Stimulated activated CD8-positive, alpha-beta memory T cell treated with anti-CD3 and anti-CD28 coated beads, Interleukin-12 subunit alpha, Interleukin-12 subunit beta, amount 100 ng/mL, for 4 hours (primary cell): ENCODE measurements around the gene PCBP1.
A peak's percentile ranks its signal among the peaks of the same experiment; 100 is the strongest.
"Not testable (repeated sequence)": the region's sequence is repeated elsewhere in the genome, so short reads cannot be mapped to it uniquely, and the experiment has no call there.

ENCODE experiments used
- DNase-seq: peaks from one replicate; pipeline ENCODE4 v3.0.0-alpha.2; 2020; ENCODE audit warnings: low read depth

Gene PCBP1

DNA sequence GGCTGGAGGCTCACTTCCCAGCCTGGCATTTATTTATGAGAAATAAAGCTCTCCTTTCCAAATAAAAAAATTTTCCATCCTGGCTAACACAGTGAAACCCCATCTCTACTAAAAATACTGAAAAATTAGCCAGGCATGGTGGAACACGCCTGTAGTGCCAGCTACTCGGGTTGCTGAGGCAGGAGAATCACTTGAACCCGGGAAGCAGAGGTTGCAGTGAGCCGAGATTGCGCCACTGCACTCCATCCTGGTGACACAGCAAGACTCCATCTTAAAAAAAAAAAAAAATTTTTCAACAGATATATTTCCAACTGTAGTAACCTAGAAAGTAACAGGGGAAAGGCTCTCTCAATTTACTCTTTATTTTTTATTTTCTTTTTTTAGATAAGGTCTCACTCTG lies 6.1 kb upstream of the PCBP1 start:
- DNase-seq: no peak

DNA sequence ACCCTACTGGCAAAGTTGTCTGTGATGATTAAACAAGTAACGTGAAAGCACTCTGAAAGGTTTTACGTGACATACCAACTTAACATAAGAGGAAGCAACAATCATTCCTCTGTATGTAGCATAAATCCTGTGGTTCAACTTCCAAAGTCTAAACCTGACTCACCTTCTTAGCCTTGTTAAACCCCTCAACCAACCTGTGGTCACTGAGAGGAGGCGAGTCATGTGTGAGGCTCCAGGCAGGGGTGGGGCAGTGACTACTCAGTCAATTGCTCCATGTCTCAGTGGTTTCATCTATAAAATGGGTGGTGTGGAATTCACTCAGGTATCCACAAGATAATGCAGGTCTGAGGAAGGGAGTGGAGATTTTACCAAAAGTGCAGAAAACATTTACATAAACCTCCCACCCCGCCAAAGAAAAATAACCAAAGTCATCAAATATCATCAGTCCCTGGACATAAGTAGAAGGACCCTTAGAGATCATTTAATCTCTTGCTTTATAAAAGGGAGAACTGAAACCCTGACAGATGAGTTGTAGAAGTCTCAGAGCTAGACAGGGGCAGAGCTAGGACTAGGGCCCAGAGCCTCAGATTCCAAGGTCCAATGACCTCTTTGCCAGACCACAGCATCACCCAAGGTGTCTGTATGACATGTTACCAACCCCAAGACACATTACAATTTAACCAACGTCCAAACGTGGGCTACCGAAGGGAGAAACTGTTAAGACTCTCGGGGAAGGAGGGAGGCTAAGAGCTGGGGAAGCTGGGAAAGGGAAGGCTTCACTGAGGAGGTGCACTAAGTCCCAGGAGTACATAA lies 3.7 kb upstream of the PCBP1 start:
- no peak for DNase-seq

DNA sequence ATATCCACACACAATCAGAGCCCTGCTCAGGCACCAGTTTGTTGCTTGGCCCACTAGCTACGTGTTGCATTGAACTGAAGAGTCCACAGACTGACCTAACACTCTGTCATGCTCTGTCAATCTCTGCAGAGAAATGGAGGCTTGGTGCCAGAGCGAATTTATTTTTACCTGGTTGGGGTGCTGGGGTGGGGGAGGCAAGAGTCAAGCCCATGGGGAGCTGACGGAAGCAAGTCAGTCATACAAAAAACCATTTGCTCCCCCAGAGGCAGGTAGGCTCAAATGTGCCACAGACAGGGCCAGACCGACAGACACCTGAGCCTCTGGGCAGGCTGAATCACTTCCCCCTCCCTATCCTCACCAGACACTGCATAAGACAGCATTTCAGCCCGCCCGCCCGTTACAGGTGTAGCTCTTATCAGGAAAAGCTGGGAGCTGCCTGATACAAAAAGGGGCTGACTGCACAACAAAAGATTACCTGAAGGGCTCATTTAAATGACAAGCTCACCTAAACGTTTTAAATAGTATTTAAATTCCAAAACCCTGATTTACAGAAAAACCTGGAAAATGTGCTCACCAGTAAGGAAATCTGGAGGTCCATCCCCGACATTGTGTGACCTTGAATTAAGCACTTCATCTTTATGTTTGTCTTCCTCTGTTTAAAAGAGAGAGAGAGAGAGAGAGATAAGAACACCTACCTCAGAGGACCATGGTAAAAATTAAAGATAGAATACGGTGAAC lies 2.1 kb upstream of the PCBP1 start:
- DNase-seq: peak; percentile 42

DNA sequence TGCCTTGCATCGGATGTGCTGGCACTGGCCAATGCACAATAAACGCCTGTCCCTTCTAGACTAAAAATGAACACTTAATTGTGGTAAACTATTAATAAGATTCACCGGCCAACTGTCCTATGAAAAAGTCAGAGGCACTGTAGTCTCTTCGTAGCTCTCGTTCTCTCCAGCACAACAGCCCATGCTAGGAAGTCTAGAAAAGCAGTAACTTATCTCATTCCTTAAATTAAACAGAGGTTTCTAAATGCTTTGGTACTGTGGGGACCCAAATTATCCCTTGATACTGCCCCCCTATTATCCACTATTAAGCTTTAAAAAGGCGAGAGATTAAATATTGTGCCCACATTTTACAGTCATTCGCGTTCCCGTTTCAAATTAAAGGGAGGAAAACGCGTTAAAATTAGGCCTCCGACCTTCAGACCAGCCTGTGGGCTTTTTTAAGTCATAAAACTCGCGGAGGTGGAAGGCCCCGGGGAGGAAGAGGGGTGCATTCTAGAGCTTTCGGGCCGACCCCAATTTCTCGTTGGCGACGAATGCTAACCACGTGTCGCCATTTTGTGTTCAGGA lies 1.5 kb upstream of the PCBP1 start:
- no peak for DNase-seq

DNA sequence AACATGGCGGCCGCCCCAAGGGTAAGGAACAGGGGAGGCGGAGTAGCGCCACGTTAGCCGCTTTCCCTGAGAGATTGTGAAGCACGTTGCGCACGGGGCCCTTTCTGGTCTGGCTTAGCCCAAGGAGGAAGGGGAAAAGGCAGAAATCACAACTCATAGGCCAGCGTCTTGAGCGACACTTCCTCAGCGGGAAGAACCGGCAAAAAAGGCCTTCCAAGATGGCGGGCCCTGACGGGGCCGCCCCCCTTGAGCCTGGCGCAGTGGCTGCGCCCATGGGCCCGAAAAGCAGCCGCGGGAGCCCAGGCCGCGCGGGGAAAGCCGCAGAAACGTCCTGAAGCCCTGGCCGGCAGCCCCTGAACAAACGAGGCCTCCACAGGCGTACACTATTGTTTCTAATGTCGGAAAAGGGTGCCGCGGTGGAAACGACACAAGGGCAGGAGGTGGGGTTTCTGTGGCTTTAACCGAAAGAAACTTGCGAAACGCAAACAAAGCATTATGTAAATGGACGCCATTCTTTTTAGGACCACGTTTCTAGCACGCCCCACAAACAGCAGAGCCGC lies 919 bp upstream of the PCBP1 start:
- DNase-seq: no peak

DNA sequence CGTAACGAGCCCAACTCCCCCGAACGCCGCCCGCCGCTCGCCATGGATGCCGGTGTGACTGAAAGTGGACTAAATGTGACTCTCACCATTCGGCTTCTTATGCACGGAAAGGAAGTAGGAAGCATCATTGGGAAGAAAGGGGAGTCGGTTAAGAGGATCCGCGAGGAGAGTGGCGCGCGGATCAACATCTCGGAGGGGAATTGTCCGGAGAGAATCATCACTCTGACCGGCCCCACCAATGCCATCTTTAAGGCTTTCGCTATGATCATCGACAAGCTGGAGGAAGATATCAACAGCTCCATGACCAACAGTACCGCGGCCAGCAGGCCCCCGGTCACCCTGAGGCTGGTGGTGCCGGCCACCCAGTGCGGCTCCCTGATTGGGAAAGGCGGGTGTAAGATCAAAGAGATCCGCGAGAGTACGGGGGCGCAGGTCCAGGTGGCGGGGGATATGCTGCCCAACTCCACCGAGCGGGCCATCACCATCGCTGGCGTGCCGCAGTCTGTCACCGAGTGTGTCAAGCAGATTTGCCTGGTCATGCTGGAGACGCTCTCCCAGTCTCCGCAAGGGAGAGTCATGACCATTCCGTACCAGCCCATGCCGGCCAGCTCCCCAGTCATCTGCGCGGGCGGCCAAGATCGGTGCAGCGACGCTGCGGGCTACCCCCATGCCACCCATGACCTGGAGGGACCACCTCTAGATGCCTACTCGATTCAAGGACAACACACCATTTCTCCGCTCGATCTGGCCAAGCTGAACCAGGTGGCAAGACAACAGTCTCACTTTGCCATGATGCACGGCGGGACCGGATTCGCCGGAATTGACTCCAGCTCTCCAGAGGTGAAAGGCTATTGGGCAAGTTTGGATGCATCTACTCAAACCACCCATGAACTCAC lies 673 bp downstream of the PCBP1 start:
- DNase-seq: no peak

DNA sequence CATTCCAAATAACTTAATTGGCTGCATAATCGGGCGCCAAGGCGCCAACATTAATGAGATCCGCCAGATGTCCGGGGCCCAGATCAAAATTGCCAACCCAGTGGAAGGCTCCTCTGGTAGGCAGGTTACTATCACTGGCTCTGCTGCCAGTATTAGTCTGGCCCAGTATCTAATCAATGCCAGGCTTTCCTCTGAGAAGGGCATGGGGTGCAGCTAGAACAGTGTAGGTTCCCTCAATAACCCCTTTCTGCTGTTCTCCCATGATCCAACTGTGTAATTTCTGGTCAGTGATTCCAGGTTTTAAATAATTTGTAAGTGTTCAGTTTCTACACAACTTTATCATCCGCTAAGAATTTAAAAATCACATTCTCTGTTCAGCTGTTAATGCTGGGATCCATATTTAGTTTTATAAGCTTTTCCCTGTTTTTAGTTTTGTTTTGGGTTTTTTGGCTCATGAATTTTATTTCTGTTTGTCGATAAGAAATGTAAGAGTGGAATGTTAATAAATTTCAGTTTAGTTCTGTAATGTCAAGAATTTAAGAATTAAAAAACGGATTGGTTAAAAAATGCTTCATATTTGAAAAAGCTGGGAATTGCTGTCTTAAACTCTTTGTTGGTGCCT lies 1.4 kb downstream of the PCBP1 start:
- no peak for DNase-seq

DNA sequence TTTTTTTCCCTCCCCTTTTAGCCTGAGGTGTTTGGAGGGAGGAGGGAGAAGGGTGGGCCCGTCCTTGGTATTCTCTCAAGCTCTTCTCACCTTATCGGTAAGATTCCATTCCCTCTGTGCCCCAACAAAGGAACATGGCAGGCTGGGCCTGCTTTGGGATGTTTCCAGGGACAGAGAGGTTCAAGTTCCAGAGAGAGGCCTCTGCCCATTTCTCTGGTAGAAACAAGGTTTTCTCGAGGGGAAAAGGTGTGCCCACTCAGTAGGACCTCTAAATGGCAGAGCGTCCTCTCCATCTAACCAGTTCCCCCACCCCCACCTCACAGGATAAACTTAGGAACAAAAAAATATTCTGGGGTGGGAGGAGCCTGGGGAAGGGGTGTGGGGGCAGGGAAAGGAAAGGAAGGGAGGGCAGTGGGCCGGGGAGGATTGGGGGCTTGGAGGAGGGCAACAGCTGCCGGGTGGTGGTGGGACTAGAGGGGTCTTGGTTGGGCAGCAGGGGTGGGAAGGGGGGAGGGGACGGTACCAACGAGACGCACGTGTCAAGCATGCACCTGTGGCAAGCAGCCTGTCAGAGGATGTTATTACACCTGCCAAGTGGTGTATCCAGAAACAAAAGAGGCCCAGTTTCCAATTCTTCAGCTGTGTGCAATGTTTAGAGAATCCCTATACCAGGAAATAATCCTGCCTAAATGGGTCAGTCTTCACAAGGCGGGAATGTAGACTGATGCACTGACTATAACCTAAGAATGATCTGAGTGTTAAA lies 2.1 kb downstream of the PCBP1 start:
- no peak for DNase-seq

DNA sequence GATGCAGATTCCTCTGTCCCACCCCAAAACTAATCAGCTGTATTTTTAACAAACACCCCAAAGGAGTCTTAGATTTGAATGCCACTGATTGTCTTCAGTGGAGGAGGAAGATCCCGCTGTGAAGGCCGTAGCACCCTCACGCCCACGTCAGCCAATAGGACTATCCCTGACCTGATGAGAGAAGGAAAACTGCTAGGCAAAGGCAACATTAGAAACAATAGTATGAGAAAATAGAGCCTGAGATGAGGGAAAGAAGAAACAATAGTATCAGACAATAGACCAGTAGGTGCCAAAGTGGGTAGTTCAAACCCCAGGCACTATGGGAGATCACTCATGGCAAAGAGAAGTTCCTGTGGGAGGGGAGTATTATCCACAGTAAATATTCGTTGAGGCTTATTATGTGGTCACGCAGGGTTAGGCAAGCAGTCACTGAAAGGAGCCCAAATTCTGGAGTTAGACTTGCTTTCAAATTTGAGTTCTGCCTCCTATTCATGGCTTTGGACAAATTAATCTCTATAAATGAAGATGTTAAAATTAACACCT lies 2.8 kb downstream of the PCBP1 start:
- DNase-seq: no peak

DNA sequence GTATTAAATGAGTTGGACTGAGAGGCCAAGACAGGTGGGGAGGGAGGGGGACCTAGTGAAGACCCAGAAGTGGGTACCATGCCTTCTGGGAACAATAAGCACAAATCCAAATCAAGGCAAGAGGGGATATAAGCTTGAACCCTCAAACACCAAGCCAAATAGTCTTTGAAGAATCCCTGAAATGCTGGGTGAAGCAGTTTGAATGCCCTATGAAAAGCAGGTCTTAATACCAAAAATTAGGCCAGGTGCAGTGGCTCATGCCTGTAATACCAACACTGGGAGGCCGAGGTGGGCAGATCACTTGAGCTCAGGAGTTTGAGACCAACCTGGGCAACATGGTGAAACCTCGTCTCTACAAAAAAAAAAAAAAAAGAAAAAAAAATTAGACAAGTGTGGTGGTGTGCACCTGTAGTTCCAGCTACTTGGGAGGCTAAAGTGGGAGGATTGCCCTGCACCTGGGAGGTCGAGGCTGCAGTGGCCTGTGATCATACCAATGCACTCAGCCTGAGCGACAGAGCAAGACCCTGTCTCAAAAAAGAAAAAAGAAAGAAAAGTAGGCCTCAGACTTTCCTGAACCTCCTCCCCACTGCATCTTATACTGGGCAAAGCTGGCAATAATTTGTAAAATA lies 3.5 kb downstream of the PCBP1 start:
- no peak for DNase-seq

DNA sequence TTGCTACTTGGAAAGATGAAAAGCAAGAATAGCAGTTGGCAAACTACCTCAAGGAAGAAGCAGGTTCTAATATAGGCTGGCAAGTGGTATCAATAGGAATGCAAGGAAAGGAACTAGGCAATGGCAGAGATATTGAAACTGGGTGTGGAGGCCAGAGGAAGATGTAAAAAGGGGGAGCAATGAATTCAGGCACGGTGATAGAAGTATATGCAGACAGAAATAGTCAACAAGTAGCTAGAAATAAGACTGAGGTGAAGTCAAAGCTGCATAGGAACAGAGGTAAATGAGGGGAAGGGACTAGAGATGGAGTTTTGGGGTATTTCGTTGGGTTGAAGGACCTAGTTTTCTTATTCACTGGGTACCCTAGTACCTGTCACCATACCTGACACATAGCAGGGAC lies 4.1 kb downstream of the PCBP1 start:
- no peak for DNase-seq

DNA sequence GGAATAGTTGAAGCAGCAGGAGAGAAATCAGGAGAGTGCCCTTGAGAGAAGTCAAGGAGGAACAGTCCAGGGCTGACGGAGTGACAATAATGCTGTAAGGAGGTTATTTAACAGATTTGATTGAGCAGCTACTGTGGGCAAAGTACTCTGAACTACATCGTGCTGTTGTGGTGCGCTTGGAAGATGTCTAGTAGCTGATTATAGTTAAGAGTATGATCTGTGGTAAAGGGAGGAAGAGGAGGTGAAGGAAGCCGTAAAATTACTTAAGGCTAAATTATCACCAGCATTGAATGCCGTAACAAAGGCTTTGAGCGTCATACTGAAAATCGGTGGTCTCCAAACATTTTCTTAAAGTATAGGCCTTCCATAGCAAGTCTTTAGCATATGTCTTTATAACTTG lies 4.5 kb downstream of the PCBP1 start:
- DNase-seq: no peak

DNA sequence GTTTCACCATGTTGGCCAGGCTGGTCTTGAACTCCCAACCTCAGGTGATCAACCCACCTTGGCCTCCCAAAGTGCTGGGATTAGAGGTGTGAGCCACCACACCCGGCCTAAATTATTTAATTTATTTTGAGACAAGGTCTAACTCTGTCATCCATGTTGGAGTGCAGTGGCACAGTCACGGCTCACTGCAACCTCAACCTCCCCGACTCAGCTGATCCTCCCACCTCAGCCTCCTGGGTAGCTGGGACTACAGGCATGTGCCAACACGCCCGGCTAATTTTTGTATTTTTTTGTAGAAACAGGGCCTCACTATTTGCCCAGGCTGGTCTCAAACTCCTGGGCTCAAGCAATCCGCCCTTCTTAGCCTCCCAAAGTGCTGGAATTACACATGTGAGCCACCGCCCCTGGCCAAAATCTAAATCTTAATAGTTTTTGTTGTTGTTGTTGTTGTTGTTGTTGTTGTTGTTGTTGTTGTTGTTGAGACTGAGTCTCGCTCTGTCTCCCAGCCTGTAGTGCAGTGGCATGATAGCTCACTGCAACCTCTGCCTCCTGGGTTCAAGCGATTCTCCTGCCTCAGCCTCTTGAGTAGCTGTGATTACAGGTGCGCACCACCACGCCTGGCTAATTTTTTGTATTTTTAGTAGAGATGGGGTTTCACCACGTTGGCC lies 5.4 kb downstream of the PCBP1 start:
- not testable (repeated sequence) for DNase-seq

DNA sequence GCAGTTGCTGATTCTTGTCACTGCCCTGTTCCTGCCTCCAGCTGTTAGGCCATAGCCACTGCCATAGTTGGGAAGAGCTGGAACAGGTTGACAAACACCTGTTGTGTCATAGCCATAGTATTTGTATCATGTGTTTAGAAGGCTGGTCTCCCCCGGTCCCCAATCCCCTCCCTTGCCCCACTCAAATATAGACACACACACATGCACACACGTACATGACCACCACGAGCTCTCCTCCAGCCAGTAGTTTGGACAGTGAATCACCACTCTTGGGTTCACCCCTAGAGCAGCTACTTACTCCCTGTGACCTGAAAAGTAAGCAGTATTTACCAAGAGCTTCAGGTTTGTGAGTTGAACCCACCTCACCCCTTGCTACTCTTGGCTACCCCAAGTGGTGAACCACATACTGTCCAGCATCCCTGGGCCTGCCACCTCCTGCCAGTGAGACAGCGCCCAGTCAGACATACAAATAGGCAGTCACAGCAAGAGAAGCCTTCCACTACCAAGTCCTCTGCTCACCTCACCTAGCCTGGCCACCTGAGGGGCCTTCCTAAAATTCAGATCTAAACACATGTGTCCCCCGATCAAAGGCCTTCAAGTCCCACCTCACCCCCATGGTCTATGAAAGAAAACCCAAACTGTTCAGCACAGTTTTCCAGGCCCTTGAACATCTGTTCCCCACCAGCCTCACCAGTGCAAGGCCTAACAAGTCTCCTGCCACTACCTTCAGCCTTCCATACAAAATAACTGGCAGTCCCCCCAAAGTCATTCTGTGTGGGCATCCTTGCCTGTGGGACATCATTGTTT lies 7.1 kb downstream of the PCBP1 start:
- no peak for DNase-seq

DNA sequence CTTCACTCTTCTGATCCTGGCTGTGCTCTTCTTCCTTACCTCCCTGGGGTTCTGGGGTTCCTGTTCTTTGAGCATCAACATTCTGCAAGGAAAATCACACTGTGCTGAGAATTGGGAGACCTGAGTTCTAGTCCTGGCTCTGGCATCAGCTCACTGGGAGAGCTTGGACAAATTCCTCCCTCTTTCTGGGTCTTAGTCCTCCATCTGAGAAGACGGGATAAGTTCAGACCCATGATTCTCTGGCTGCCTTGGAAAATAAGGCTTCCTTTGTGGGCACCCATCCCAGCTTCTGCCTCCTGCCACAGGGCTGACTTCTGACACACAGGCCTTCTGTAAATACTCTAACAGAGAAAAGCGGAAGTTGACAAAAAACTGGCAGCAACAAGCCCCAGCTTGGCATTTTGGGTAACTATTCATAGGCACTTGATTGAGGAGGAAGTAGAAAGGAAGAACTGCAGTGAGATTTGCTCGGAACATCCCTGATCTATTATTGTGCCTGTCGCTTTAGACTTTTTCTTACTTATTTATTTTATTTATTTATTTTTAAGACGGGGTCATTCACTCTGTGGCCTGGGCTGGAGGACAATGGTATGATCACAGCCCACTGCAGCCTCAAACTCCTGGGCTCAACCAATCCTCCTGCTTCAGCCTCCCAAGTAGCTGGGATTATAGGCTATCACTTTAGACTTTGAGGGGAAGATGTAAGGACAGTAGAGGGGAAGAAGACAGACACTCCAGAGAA lies 7.9 kb downstream of the PCBP1 start:
- no peak for DNase-seq

DNA sequence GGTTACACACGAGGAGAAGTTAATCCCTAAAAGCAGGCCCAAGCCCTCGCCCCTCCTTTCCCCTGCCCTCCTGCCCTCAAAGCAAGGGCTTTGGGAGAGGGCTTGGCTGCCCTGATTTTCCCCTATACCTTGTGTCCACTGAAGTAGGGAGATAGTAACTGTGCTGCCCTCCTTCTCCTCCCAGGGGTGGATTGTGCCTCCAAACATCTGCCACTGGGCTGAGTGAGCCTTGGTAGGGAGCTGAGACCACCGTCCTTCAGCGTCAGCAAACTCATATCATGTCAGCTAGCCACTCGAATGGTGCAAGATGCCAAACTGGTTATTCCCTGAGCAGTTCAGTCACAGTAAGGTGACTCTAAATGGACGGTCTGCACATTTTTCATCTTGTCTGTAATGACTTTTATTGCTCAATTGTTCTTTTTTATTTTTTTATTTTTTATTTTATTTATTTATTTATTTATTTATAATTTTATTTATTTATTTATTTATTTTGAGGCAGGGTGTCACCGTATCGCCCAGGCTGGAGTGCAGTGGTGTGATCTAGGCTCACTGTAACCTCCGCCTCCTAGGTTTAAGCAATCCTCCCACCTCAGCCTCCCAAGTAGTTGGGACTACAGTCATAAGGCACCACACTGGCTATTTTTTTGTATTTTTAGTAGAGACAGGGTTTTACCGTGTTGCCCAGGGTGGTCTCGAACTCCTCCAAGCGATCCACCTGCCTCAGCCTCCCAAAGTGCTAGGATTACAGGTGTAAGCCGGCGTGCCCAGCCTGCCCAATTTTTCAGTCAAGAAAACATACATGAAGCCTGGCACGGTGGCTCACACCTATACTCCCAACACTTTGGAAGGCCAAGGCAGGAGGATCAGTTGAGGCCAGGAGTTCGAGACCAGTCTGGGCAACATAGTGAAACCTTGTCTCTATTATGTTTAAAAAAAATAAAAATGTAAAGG lies 8.7 kb downstream of the PCBP1 start:
- no peak for DNase-seq

DNA sequence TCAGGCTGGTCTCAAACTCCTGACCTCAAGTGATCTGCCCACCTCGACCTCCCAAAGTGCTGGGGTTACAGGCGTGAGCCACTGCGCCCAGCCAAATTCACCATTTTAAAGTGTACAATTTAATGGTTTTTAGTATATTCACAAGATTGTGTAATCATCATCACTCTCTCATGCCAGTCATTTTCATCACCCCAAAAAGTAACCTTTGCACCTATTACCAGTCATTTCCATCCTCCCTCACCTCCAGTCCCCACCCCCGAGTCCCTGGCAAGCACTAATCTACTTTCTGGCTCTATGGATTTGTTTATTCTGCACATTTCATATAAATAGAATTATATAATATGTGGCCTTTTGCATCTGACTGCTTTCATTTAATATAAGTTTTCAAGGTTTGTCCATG lies 10.8 kb downstream of the PCBP1 start:
- no peak for DNase-seq
